GM23338 (cell line): ENCODE results near the gene RNF166. TPM values are rescaled to one million over a fixed set of nuclear protein-coding genes. Genes with fewer than 3 reads are reported as not detected.

Source experiments
- ATAC-seq: fragments of 200-7000 bp; cut with Tn5 transposase; 3 replicates; pipeline ENCODE4 v1.9.1; 2020
- DNase-seq: peaks from one replicate; pipeline ENCODE4 v3.0.0-alpha.2; 2015; ENCODE audit warnings: low spot score
- H2AFZ ChIP-seq: fragments of 200-600 bp; sonication (generic); 2 replicates; pipeline ENCODE4 v1.8.0; 2016; ENCODE audit warnings: antibody characterized with exemption, mild to moderate bottlenecking, moderate library complexity
- H3F3A ChIP-seq: fragments of 200-600 bp; sonication (generic); replicated peaks from 2 replicates; pipeline ENCODE4 v1.8.0; 2017; ENCODE audit warnings: antibody characterized with exemption, mixed run types, low read depth
- H3K27ac ChIP-seq: fragments of 200-600 bp; sonication (generic); 2 replicates; pipeline ENCODE4 v1.6.1; 2016; ENCODE audit warnings: low read depth
- H3K27me3 ChIP-seq: fragments of 200-600 bp; sonication (generic); 2 replicates; pipeline ENCODE4 v1.8.0; 2016; ENCODE audit warnings: mild to moderate bottlenecking, mixed run types, moderate library complexity; ENCODE audit not compliant: insufficient read depth
- H3K36me3 ChIP-seq: fragments of 200-600 bp; sonication (generic); 2 replicates; pipeline ENCODE4 v1.8.0; 2016; ENCODE audit warnings: mild to moderate bottlenecking; ENCODE audit not compliant: insufficient read depth
- H3K4me1 ChIP-seq: fragments of 200-600 bp; sonication (generic); 2 replicates; pipeline ENCODE4 v1.8.0; 2016; ENCODE audit warnings: mild to moderate bottlenecking, moderate library complexity; ENCODE audit not compliant: insufficient read depth
- H3K4me2 ChIP-seq: fragments of 200-600 bp; sonication (generic); 2 replicates; pipeline ENCODE4 v1.7.1; 2017; ENCODE audit warnings: mixed run types
- H3K4me3 ChIP-seq: fragments of 200-600 bp; sonication (generic); 2 replicates; pipeline ENCODE4 v1.6.1; 2016; ENCODE audit warnings: mixed run types
- H3K79me2 ChIP-seq: fragments of 200-600 bp; sonication (generic); replicated peaks from 2 replicates; pipeline ENCODE4 v1.8.0; 2017; ENCODE audit warnings: mild to moderate bottlenecking; ENCODE audit not compliant: insufficient read depth
- H3K9me2 ChIP-seq: fragments of 200-600 bp; sonication (generic); 2 replicates; pipeline ENCODE4 v1.8.0; 2017; ENCODE audit not compliant: insufficient read depth
- H4K20me1 ChIP-seq: fragments of 200-600 bp; sonication (generic); replicated peaks from 2 replicates; pipeline ENCODE4 v1.8.0; 2017; ENCODE audit warnings: mild to moderate bottlenecking; ENCODE audit not compliant: insufficient read depth
- H3K27ac Mint-ChIP-seq: 2 replicates; pipeline ENCODE4 v1.8.0; 2020; ENCODE audit warnings: inconsistent platforms, mild to moderate bottlenecking, moderate library complexity, mixed read lengths
- H3K27me3 Mint-ChIP-seq: 3 replicates; pipeline ENCODE4 v1.8.0; 2022; ENCODE audit warnings: low read depth, mild to moderate bottlenecking, moderate library complexity, mixed read lengths, inconsistent platforms; ENCODE audit not compliant: insufficient read depth, poor library complexity
- H3K36me3 Mint-ChIP-seq: 3 replicates; pipeline ENCODE4 v1.8.0; 2021; ENCODE audit warnings: low read depth, mild to moderate bottlenecking, inconsistent platforms, moderate library complexity, mixed read lengths
- H3K4me1 Mint-ChIP-seq: 3 replicates; pipeline ENCODE4 v1.8.0; 2020; ENCODE audit warnings: mild to moderate bottlenecking, inconsistent platforms, mixed read lengths
- H3K4me3 Mint-ChIP-seq: 3 replicates; pipeline ENCODE4 v1.8.0; 2021; ENCODE audit warnings: moderate library complexity, mild to moderate bottlenecking, inconsistent platforms, mixed read lengths
- H3K9me3 Mint-ChIP-seq: 3 replicates; pipeline ENCODE4 v1.8.0; 2020; ENCODE audit warnings: moderate library complexity, mild to moderate bottlenecking, inconsistent platforms, mixed read lengths
- CREB1 ChIP-seq: fragments of 250-450 bp; sonication (Bioruptor Pico); IDR thresholded peaks from 2 replicates; pipeline ENCODE4 v1.5.0; 2020; ENCODE audit warnings: low read depth, mild to moderate bottlenecking, moderate library complexity
- EZH2 ChIP-seq: fragments of 200-600 bp; sonication (generic); IDR thresholded peaks from one replicate; pipeline ENCODE4 v1.8.0; 2017; ENCODE audit warnings: antibody characterized with exemption, mild to moderate bottlenecking, low read depth; ENCODE audit not compliant: unreplicated experiment
- EZH2phosphoT487 ChIP-seq: fragments of 200-600 bp; sonication (generic); IDR thresholded peaks from one replicate; pipeline ENCODE4 v1.8.1; 2018; ENCODE audit warnings: antibody characterized with exemption; ENCODE audit not compliant: unreplicated experiment
- JUNB ChIP-seq: IDR thresholded peaks from one replicate; pipeline ENCODE4 v1.6.1; 2016; ENCODE audit warnings: antibody characterized with exemption; ENCODE audit not compliant: unreplicated experiment
- NANOG ChIP-seq: IDR thresholded peaks from 2 replicates; pipeline ENCODE4 v1.6.1; 2016; ENCODE audit warnings: antibody characterized with exemption, borderline replicate concordance
- POLR2AphosphoS5 ChIP-seq: IDR thresholded peaks from 2 replicates; pipeline ENCODE4 v1.6.1; 2016; ENCODE audit warnings: antibody characterized with exemption, low read depth
- STAT1 ChIP-seq: IDR thresholded peaks from one replicate; pipeline ENCODE4 v1.6.1; 2016; ENCODE audit warnings: antibody characterized with exemption; ENCODE audit not compliant: unreplicated experiment
- ZNF114 ChIP-seq: fragments of 250-450 bp; sonication (Bioruptor Pico); IDR thresholded peaks from 2 replicates; pipeline ENCODE4 v1.5.0; 2020; ENCODE audit warnings: mild to moderate bottlenecking, moderate library complexity
- ZNF331 ChIP-seq: fragments of 250-450 bp; sonication (Bioruptor Pico); IDR thresholded peaks from 2 replicates; pipeline ENCODE4 v1.5.0; 2020; ENCODE audit warnings: low read depth, mild to moderate bottlenecking, moderate library complexity
- polyA plus RNA-seq: library from polyadenylated mRNA; unstranded; fragments of >200 nt; fragmentation: Nextera tagmentation; extraction: Ambion mirVana; gene quantifications from 2 replicates; pipeline ENCODE4 v1.2.1, GENCODE V29; 2016
- total RNA-seq: library from RNA; depleted of rRNA; stranded (reverse); fragments of >200 nt; shearing (Covaris generic); gene quantifications from 2 replicates; pipeline ENCODE4 v1.2.3, GENCODE V29; 2014
- TF ChIP-seq, protein P1 (sequence below): fragments of 250-450 bp; sonication (Bioruptor Pico); IDR thresholded peaks from 2 replicates; pipeline ENCODE4 v1.5.0; 2020; ENCODE audit warnings: mild to moderate bottlenecking, moderate library complexity
- TF ChIP-seq, protein P2 (sequence below): IDR thresholded peaks from 2 replicates; pipeline ENCODE4 v1.6.1; 2016; ENCODE audit warnings: antibody characterized with exemption
- TF ChIP-seq, protein P3 (sequence below), 2 experiments: fragments of 200-600 bp in 1 of 2; sonication (generic) in 1 of 2; conservative IDR thresholded peaks; 2 replicates each; pipeline versions ENCODE4 v1.5.1 to v1.6.1; 2016 to 2017; ENCODE audit warnings: antibody characterized with exemption in 2 of 2, low read depth in 2 of 2, mild to moderate bottlenecking in 2 of 2, moderate library complexity in 1 of 2
- TF ChIP-seq, protein P4 (sequence below): IDR thresholded peaks from one replicate; pipeline ENCODE4 v1.6.1; 2018; ENCODE audit warnings: antibody characterized with exemption; ENCODE audit not compliant: unreplicated experiment

The RNF166 gene
- total and polyA plus RNA-seq, 2 experiments from 2014 or later: 24.9 to 43.4 TPM

DNA sequence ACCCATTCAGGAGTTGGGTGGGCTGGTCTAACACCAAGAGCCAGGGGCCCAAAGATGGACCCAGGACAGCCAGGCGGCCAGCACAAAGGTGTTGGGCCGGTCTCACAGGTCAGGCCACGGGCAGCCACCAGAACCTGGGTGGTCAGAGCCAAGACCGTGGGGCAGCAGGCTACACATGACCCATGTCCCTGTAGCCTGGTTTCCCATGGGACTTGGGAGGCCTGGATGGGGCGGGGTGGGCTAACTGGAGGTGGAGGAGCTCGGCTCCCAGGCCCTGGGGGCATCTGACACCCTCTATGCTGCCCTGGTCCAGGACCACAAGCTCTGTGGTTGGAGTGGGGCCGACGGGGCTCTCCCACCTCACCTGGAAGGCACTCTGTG lies 17.3 kb upstream of the RNF166 start:
- Mint-ChIP-seq H3K27ac (no peak overlapping the region), H3K36me3 (peaks cover 12% of the 10 kb centered on the region; the same call in 2 of the 3 replicates), H3K9me3 (no peaks in the 10 kb centered on the region), H3K4me1 (no peaks in the 10 kb centered on the region), H3K4me3 (no peak overlapping the region), H3K27me3 (peaks cover 20% of the 10 kb centered on the region)
- no peaks in the 10 kb centered on the region for H3K27me3 ChIP-seq
- no peaks in the 10 kb centered on the region for H3K4me1 ChIP-seq
- no peaks in the 10 kb centered on the region for H3K9me2 ChIP-seq
- no peak overlapping the region for H3K27ac ChIP-seq
- H3F3A ChIP-seq: no peaks in the 10 kb centered on the region
- no peaks in the 10 kb centered on the region for H3K79me2 ChIP-seq
- no peak overlapping the region for H3K4me3 ChIP-seq
- ATAC-seq (no peak), DNase-seq (no peak)
- no peaks in the 10 kb centered on the region for H4K20me1 ChIP-seq
- H2AFZ ChIP-seq: no peak overlapping the region
- TF ChIP-seq, protein P1, sequence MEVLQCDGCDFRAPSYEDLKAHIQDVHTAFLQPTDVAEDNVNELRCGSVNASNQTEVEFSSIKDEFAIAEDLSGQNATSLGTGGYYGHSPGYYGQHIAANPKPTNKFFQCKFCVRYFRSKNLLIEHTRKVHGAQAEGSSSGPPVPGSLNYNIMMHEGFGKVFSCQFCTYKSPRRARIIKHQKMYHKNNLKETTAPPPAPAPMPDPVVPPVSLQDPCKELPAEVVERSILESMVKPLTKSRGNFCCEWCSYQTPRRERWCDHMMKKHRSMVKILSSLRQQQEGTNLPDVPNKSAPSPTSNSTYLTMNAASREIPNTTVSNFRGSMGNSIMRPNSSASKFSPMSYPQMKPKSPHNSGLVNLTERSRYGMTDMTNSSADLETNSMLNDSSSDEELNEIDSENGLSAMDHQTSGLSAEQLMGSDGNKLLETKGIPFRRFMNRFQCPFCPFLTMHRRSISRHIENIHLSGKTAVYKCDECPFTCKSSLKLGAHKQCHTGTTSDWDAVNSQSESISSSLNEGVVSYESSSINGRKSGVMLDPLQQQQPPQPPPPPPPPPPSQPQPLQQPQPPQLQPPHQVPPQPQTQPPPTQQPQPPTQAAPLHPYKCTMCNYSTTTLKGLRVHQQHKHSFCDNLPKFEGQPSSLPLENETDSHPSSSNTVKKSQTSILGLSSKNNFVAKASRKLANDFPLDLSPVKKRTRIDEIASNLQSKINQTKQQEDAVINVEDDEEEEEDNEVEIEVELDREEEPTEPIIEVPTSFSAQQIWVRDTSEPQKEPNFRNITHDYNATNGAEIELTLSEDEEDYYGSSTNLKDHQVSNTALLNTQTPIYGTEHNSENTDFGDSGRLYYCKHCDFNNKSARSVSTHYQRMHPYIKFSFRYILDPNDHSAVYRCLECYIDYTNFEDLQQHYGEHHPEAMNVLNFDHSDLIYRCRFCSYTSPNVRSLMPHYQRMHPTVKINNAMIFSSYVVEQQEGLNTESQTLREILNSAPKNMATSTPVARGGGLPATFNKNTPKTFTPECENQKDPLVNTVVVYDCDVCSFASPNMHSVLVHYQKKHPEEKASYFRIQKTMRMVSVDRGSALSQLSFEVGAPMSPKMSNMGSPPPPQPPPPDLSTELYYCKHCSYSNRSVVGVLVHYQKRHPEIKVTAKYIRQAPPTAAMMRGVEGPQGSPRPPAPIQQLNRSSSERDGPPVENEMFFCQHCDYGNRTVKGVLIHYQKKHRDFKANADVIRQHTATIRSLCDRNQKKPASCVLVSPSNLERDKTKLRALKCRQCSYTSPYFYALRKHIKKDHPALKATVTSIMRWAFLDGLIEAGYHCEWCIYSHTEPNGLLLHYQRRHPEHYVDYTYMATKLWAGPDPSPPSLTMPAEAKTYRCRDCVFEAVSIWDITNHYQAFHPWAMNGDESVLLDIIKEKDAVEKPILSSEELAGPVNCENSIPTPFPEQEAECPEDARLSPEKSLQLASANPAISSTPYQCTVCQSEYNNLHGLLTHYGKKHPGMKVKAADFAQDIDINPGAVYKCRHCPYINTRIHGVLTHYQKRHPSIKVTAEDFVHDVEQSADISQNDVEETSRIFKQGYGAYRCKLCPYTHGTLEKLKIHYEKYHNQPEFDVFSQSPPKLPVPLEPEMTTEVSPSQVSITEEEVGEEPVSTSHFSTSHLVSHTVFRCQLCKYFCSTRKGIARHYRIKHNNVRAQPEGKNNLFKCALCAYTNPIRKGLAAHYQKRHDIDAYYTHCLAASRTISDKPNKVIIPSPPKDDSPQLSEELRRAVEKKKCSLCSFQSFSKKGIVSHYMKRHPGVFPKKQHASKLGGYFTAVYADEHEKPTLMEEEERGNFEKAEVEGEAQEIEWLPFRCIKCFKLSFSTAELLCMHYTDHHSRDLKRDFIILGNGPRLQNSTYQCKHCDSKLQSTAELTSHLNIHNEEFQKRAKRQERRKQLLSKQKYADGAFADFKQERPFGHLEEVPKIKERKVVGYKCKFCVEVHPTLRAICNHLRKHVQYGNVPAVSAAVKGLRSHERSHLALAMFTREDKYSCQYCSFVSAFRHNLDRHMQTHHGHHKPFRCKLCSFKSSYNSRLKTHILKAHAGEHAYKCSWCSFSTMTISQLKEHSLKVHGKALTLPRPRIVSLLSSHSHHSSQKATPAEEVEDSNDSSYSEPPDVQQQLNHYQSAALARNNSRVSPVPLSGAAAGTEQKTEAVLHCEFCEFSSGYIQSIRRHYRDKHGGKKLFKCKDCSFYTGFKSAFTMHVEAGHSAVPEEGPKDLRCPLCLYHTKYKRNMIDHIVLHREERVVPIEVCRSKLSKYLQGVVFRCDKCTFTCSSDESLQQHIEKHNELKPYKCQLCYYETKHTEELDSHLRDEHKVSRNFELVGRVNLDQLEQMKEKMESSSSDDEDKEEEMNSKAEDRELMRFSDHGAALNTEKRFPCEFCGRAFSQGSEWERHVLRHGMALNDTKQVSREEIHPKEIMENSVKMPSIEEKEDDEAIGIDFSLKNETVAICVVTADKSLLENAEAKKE (CRISPR knock-in tag): no peak
- TF ChIP-seq, protein P2, sequence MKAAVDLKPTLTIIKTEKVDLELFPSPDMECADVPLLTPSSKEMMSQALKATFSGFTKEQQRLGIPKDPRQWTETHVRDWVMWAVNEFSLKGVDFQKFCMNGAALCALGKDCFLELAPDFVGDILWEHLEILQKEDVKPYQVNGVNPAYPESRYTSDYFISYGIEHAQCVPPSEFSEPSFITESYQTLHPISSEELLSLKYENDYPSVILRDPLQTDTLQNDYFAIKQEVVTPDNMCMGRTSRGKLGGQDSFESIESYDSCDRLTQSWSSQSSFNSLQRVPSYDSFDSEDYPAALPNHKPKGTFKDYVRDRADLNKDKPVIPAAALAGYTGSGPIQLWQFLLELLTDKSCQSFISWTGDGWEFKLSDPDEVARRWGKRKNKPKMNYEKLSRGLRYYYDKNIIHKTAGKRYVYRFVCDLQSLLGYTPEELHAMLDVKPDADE: no peak
- TF ChIP-seq NANOG: no peak
- no peak for TF ChIP-seq ZNF114
- TF ChIP-seq, protein P3, sequence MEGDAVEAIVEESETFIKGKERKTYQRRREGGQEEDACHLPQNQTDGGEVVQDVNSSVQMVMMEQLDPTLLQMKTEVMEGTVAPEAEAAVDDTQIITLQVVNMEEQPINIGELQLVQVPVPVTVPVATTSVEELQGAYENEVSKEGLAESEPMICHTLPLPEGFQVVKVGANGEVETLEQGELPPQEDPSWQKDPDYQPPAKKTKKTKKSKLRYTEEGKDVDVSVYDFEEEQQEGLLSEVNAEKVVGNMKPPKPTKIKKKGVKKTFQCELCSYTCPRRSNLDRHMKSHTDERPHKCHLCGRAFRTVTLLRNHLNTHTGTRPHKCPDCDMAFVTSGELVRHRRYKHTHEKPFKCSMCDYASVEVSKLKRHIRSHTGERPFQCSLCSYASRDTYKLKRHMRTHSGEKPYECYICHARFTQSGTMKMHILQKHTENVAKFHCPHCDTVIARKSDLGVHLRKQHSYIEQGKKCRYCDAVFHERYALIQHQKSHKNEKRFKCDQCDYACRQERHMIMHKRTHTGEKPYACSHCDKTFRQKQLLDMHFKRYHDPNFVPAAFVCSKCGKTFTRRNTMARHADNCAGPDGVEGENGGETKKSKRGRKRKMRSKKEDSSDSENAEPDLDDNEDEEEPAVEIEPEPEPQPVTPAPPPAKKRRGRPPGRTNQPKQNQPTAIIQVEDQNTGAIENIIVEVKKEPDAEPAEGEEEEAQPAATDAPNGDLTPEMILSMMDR (conservative IDR thresholded peaks at IDR 0.05; ENCODE audit: low read depth in 2 of 2): no peak
- TF ChIP-seq JUNB: no peak
- TF ChIP-seq ZNF331 (CRISPR knock-in tag): no peak
- TF ChIP-seq, protein P4, sequence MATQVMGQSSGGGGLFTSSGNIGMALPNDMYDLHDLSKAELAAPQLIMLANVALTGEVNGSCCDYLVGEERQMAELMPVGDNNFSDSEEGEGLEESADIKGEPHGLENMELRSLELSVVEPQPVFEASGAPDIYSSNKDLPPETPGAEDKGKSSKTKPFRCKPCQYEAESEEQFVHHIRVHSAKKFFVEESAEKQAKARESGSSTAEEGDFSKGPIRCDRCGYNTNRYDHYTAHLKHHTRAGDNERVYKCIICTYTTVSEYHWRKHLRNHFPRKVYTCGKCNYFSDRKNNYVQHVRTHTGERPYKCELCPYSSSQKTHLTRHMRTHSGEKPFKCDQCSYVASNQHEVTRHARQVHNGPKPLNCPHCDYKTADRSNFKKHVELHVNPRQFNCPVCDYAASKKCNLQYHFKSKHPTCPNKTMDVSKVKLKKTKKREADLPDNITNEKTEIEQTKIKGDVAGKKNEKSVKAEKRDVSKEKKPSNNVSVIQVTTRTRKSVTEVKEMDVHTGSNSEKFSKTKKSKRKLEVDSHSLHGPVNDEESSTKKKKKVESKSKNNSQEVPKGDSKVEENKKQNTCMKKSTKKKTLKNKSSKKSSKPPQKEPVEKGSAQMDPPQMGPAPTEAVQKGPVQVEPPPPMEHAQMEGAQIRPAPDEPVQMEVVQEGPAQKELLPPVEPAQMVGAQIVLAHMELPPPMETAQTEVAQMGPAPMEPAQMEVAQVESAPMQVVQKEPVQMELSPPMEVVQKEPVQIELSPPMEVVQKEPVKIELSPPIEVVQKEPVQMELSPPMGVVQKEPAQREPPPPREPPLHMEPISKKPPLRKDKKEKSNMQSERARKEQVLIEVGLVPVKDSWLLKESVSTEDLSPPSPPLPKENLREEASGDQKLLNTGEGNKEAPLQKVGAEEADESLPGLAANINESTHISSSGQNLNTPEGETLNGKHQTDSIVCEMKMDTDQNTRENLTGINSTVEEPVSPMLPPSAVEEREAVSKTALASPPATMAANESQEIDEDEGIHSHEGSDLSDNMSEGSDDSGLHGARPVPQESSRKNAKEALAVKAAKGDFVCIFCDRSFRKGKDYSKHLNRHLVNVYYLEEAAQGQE: no peak
- no peak for TF ChIP-seq STAT1
- no peak for TF ChIP-seq CREB1 (CRISPR knock-in tag)
- no peak for TF ChIP-seq EZH2phosphoT487
- no peak for TF ChIP-seq EZH2
- no peak for TF ChIP-seq POLR2AphosphoS5
- no peaks in the 10 kb centered on the region for H3K36me3 ChIP-seq
- no peak overlapping the region for H3K4me2 ChIP-seq
